WTC11 (cell line): Measurements from ENCODE around the gene AVP. TPM values are rescaled to one million over a fixed set of nuclear protein-coding genes. Genes with fewer than 3 reads are reported as not detected.

Experiments
- ATAC-seq: fragments of 200-7000 bp; cut with Tn5 transposase; 2 replicates; pipeline ENCODE4 v1.10.0; 2021; ENCODE audit warnings: mild to moderate bottlenecking, moderate library complexity
- CTCF ChIA-PET: fragments of 300-600 bp; sonication (Branson Sonifier 250); formaldehyde crosslinking; loops from one replicate; lab custom pipeline; 2021; ENCODE audit warnings: antibody characterized with exemption; lab: Charles Lee
- POLR2A ChIA-PET: fragments of 350-600 bp; sonication (Branson Sonifier 250); formaldehyde crosslinking; loops from one replicate; lab custom pipeline; 2021; ENCODE audit warnings: antibody characterized with exemption; lab: Charles Lee
- DNase-seq: peaks from one replicate; pipeline ENCODE4 v3.0.0; 2021; ENCODE audit warnings: low spot score
- H3K27ac Mint-ChIP-seq: 2 replicates; pipeline ENCODE4 v1.8.0; 2021; ENCODE audit warnings: mixed read lengths
- H3K27me3 Mint-ChIP-seq: 2 replicates; pipeline ENCODE4 v1.8.0; 2021; ENCODE audit warnings: low read depth, mild to moderate bottlenecking, moderate library complexity, mixed read lengths
- H3K36me3 Mint-ChIP-seq: 2 replicates; pipeline ENCODE4 v1.8.0; 2021; ENCODE audit warnings: mixed read lengths
- H3K4me1 Mint-ChIP-seq: 2 replicates; pipeline ENCODE4 v1.8.0; 2022; ENCODE audit warnings: mixed read lengths
- H3K4me3 Mint-ChIP-seq: 2 replicates; pipeline ENCODE4 v1.8.0; 2021; ENCODE audit warnings: mild to moderate bottlenecking, moderate library complexity, mixed read lengths
- H3K9me3 Mint-ChIP-seq: 2 replicates; pipeline ENCODE4 v1.8.0; 2021; ENCODE audit warnings: mixed read lengths
- AFF4 ChIP-seq: sonication (generic); formaldehyde crosslinking; IDR thresholded peaks from 2 replicates; pipeline ENCODE4 v1.8.1; 2023; ENCODE audit warnings: mild to moderate bottlenecking, missing genetic modification reagents, borderline replicate concordance
- ATF3 ChIP-seq: sonication (generic); formaldehyde crosslinking; conservative IDR thresholded peaks from 2 replicates; pipeline ENCODE4 v1.8.1; 2022; ENCODE audit warnings: mild to moderate bottlenecking, missing genetic modification reagents
- CDX4 ChIP-seq: fragments of 250-450 bp; sonication (Bioruptor Pico); IDR thresholded peaks from 2 replicates; pipeline ENCODE4 v1.9.0; 2021; ENCODE audit warnings: moderate library complexity, mild to moderate bottlenecking, inconsistent platforms, borderline replicate concordance
- CREB1 ChIP-seq: sonication (generic); formaldehyde crosslinking; IDR thresholded peaks from 2 replicates; pipeline ENCODE4 v1.8.0; 2023; ENCODE audit warnings: mild to moderate bottlenecking, missing genetic modification reagents
- CREM ChIP-seq: sonication (generic); formaldehyde crosslinking; IDR thresholded peaks from 2 replicates; pipeline ENCODE4 v1.8.1; 2022; ENCODE audit warnings: mild to moderate bottlenecking, missing genetic modification reagents, moderate library complexity
- GABPB1 ChIP-seq: sonication (generic); formaldehyde crosslinking; IDR thresholded peaks from 2 replicates; pipeline ENCODE4 v1.8.1; 2023; ENCODE audit warnings: mild to moderate bottlenecking, missing genetic modification reagents
- GRHL2 ChIP-seq: fragments of 250-450 bp; sonication (Bioruptor Pico); IDR thresholded peaks from 2 replicates; pipeline ENCODE4 v1.8.0; 2022; ENCODE audit warnings: mild to moderate bottlenecking, moderate library complexity; ENCODE audit not compliant: insufficient replicate concordance, severe bottlenecking
- GTF2I ChIP-seq: fragments of 250-450 bp; sonication (Bioruptor Pico); conservative IDR thresholded peaks from 2 replicates; pipeline ENCODE4 v1.4.0; 2021; ENCODE audit warnings: mild to moderate bottlenecking
- KAT7 ChIP-seq: sonication (generic); formaldehyde crosslinking; IDR thresholded peaks from 2 replicates; pipeline ENCODE4 v1.8.1; 2023; ENCODE audit warnings: missing genetic modification reagents, mild to moderate bottlenecking, borderline replicate concordance
- MYBL2 ChIP-seq: sonication (generic); formaldehyde crosslinking; IDR thresholded peaks from 2 replicates; pipeline ENCODE4 v1.8.1; 2023; ENCODE audit warnings: mild to moderate bottlenecking, moderate library complexity, missing genetic modification reagents
- OVOL2 ChIP-seq: fragments of 250-450 bp; sonication (Bioruptor Pico); IDR thresholded peaks from 2 replicates; pipeline ENCODE4 v1.9.0; 2021; ENCODE audit warnings: mild to moderate bottlenecking, borderline replicate concordance
- RORB ChIP-seq: fragments of 250-450 bp; sonication (Bioruptor Pico); IDR thresholded peaks from 2 replicates; pipeline ENCODE4 v1.9.0; 2021; ENCODE audit warnings: mild to moderate bottlenecking
- SMAD3 ChIP-seq: sonication (generic); formaldehyde crosslinking; IDR thresholded peaks from 2 replicates; pipeline ENCODE4 v1.8.0; 2022; ENCODE audit warnings: missing genetic modification reagents, mild to moderate bottlenecking, borderline replicate concordance
- TEAD1 ChIP-seq: sonication (generic); formaldehyde crosslinking; IDR thresholded peaks from 2 replicates; pipeline ENCODE4 v1.8.0; 2022; ENCODE audit warnings: mild to moderate bottlenecking, missing genetic modification reagents
- ZNF121 ChIP-seq: sonication (generic); formaldehyde crosslinking; IDR thresholded peaks from 2 replicates; pipeline ENCODE4 v1.8.0; 2023; ENCODE audit warnings: missing genetic modification reagents
- ZNF138 ChIP-seq: sonication (generic); formaldehyde crosslinking; conservative IDR thresholded peaks from 2 replicates; pipeline ENCODE4 v1.8.1; 2022; ENCODE audit warnings: mild to moderate bottlenecking, moderate library complexity, missing genetic modification reagents
- ZNF317 ChIP-seq: sonication (generic); formaldehyde crosslinking; IDR thresholded peaks from 2 replicates; pipeline ENCODE4 v1.8.1; 2023; ENCODE audit warnings: low read depth, mild to moderate bottlenecking, moderate library complexity, missing genetic modification reagents, borderline replicate concordance
- ZNF396 ChIP-seq: fragments of 250-450 bp; sonication (Bioruptor Pico); IDR thresholded peaks from 2 replicates; pipeline ENCODE4 v1.8.0; 2021; ENCODE audit warnings: mild to moderate bottlenecking, moderate library complexity, borderline replicate concordance
- total RNA-seq: library from RNA; stranded (reverse); gene quantifications from 3 replicates; pipeline ENCODE4 v1.2.3, GENCODE V29; 2021
- TF ChIP-seq, protein P1 (sequence below): sonication (generic); formaldehyde crosslinking; IDR thresholded peaks from 2 replicates; pipeline ENCODE4 v1.8.1; 2022; ENCODE audit warnings: low read depth, missing genetic modification reagents, borderline replicate concordance
- TF ChIP-seq, protein P2 (sequence below): fragments of 250-450 bp; sonication (Bioruptor Pico); IDR thresholded peaks from 2 replicates; pipeline ENCODE4 v1.9.0; 2021; ENCODE audit warnings: mild to moderate bottlenecking

The AVP gene
- total RNA-seq, 1 experiment from 2014 or later: 0.50 TPM

- TF ChIP-seq SMAD3 (no peak), CREM (CRISPR knock-in tag) (no peak), KAT7 (CRISPR knock-in tag) (no peak), AFF4 (CRISPR knock-in tag) (no peak), ZNF121 (CRISPR knock-in tag) (no peak), ZNF317 (CRISPR knock-in tag) (no peak), RORB (no peak), MYBL2 (no peak)
- TF ChIP-seq, protein P1, sequence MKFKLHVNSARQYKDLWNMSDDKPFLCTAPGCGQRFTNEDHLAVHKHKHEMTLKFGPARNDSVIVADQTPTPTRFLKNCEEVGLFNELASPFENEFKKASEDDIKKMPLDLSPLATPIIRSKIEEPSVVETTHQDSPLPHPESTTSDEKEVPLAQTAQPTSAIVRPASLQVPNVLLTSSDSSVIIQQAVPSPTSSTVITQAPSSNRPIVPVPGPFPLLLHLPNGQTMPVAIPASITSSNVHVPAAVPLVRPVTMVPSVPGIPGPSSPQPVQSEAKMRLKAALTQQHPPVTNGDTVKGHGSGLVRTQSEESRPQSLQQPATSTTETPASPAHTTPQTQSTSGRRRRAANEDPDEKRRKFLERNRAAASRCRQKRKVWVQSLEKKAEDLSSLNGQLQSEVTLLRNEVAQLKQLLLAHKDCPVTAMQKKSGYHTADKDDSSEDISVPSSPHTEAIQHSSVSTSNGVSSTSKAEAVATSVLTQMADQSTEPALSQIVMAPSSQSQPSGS: no peak
- TF ChIP-seq, protein P2, sequence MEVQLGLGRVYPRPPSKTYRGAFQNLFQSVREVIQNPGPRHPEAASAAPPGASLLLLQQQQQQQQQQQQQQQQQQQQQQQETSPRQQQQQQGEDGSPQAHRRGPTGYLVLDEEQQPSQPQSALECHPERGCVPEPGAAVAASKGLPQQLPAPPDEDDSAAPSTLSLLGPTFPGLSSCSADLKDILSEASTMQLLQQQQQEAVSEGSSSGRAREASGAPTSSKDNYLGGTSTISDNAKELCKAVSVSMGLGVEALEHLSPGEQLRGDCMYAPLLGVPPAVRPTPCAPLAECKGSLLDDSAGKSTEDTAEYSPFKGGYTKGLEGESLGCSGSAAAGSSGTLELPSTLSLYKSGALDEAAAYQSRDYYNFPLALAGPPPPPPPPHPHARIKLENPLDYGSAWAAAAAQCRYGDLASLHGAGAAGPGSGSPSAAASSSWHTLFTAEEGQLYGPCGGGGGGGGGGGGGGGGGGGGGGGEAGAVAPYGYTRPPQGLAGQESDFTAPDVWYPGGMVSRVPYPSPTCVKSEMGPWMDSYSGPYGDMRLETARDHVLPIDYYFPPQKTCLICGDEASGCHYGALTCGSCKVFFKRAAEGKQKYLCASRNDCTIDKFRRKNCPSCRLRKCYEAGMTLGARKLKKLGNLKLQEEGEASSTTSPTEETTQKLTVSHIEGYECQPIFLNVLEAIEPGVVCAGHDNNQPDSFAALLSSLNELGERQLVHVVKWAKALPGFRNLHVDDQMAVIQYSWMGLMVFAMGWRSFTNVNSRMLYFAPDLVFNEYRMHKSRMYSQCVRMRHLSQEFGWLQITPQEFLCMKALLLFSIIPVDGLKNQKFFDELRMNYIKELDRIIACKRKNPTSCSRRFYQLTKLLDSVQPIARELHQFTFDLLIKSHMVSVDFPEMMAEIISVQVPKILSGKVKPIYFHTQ (CRISPR knock-in tag): no peak
Observed at GRCh38 chr20:3121955-3122610, 37.6 kb upstream of the AVP start (continued).

DNA sequence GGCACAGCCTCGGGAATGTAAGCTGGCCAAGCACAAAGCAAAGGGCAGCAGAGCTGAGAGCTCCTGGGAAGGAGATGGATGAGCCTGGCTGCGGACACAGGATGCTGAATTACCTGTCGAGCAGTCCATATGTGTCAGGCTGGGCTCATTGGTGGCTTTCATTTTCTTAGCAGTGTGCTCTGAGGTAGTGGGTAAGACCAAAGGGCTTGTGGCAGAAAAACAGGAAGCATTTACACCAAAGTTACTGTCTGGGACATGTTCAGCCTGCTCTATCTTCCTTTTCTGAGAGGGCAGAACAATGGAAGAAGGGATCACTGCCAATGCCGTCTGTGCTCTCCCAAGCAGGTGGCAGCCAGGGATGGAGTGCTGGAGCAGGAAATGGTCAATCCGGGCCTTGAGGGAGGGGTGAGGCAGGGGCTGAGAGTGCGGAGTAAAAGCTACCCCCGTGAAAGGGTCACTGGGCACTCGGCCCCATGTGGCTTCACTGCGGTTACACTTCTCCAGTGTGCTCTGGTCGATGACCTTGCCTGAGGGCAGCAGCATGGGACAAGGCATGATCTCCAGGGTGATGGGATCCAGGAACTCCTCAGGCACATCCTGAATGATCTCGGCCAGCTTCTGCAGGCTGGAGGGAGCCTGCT lies 36.9 kb upstream of the AVP start:
- ATAC-seq: no peak
- Mint-ChIP-seq H3K9me3 (peaks cover 23% of the 10 kb centered on the region), H3K36me3 (peaks cover 50% of the 10 kb centered on the region), H3K27ac (no peak overlapping the region), H3K4me1 (no peaks in the 10 kb centered on the region), H3K27me3 (peaks cover 3% of the 10 kb centered on the region; the same call in 1 of the 2 replicates), H3K4me3 (no peak overlapping the region)
- ChIA-PET CTCF (no interaction called here), POLR2A (no interaction called here)
- DNase-seq: no peak
- TF ChIP-seq ZNF138: no peak
- no peak for TF ChIP-seq TEAD1 (CRISPR knock-in tag)

DNA sequence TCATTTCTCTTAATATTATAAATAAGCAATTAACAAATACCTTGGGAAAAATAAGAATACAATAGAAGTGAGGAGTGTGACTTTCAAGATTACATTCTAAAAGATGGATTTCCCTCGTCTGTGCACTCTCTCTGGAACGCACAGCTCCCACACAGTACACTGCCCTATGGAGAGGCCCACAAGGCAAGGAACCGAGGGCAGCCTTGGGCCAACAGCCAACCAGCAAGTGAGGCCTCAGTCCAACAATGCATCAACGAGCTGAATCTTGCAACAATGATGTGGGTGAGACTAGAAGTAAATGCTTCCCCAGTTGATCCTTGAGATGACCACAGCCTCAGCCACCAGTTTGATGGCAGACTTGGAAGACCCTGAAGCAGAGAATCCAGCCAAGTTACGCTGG lies 34.5 kb upstream of the AVP start:
- peaks cover 3% of the 10 kb centered on the region; the same call in 1 of the 2 replicates for H3K27me3 Mint-ChIP-seq
- peaks cover 20% of the 10 kb centered on the region for H3K9me3 Mint-ChIP-seq
- TF ChIP-seq CREB1 (CRISPR knock-in tag) (no peak), MYBL2 (no peak), SMAD3 (no peak), OVOL2 (CRISPR knock-in tag) (no peak), KAT7 (CRISPR knock-in tag) (no peak), GABPB1 (CRISPR knock-in tag) (no peak), CDX4 (no peak), GRHL2 (no peak), ATF3 (CRISPR knock-in tag) (no peak), ZNF396 (no peak), GTF2I (CRISPR knock-in tag) (no peak)
- TF ChIP-seq, protein P2 (CRISPR knock-in tag): no peak

More for the DNA sequence above, 34.5 kb upstream of the AVP start:
- H3K36me3 Mint-ChIP-seq: peaks cover 35% of the 10 kb centered on the region
- H3K4me1 Mint-ChIP-seq: 0 out of 2 replicates have a peak, but pooled peaks cover 3% of the 10 kb centered on the region
- no peak overlapping the region for H3K27ac Mint-ChIP-seq
- POLR2A ChIA-PET: no interaction called here
- CTCF ChIA-PET: interaction anchor here (0.5 to 1.1 kb wide), 3 partner anchors 10 to 136 kb away, joined by 3 to 4 read pairs (median 3); no protein-coding TSS in a partner anchor
- DNase-seq (no peak), ATAC-seq (no peak)
- H3K4me3 Mint-ChIP-seq: no peak overlapping the region
